Stimulated activated naive B cell treated with anti-CD40 and anti-IgM and Interleukin-4, amounts not matched to agents 10 μg/mL and 1 μg/mL and 100 μg/mL, for 72 hours (primary cell): Measurements from ENCODE around the gene FADD.
A peak's percentile ranks its signal among the peaks of the same experiment; 100 is the strongest.

Experiments
- ATAC-seq, 2 donors: fragments of 150-1000 bp; cut with Tn5 transposase; replicated peaks; 2 replicates each; pipeline ENCODE4 v1.10.0; 2021; ENCODE audit warnings: moderate library complexity in 1 of 2
- DNase-seq: peaks from one replicate; pipeline ENCODE4 v3.0.0; 2021
- H3K27ac Mint-ChIP-seq: one replicate; pipeline ENCODE4 v1.8.0; 2022; ENCODE audit warnings: mild to moderate bottlenecking, mixed read lengths
- H3K27me3 Mint-ChIP-seq, 2 donors: one replicate each; pipeline ENCODE4 v1.8.0; 2022; ENCODE audit warnings: mixed read lengths in 2 of 2
- H3K36me3 Mint-ChIP-seq, 2 donors: one replicate each; pipeline ENCODE4 v1.8.0; 2022; ENCODE audit warnings: mixed read lengths in 2 of 2, mild to moderate bottlenecking in 1 of 2
- H3K4me1 Mint-ChIP-seq, 2 donors: one replicate each; pipeline ENCODE4 v1.8.0; 2022; ENCODE audit warnings: mixed read lengths in 2 of 2, mild to moderate bottlenecking in 1 of 2
- H3K4me3 Mint-ChIP-seq, 2 donors: one replicate each; pipeline ENCODE4 v1.8.0; 2022; ENCODE audit warnings: mild to moderate bottlenecking in 2 of 2, mixed read lengths in 2 of 2, moderate library complexity in 1 of 2
- H3K9me3 Mint-ChIP-seq, 2 donors: one replicate each; pipeline ENCODE4 v1.8.0; 2022; ENCODE audit warnings: mixed read lengths in 2 of 2, mild to moderate bottlenecking in 1 of 2

The FADD gene

GRCh38 chr11:70202920-70203750 lies at the start of gene FADD:
Gene FADD, plus strand, starts transcription at chr11:70203296. Its CDS starts 164 bp downstream, at chr11:70203460.
- Mint-ChIP-seq H3K9me3 (no peaks in the 10 kb centered on the region), H3K27me3 (peaks cover 0 to 6% of the 10 kb centered on the region in 2 donors), H3K36me3 (peaks cover 12 to 34% of the 10 kb centered on the region in 2 donors), H3K4me1 (peaks cover 21 to 50% of the 10 kb centered on the region in 2 donors), H3K27ac (peak within 1 kb of the TSS; percentile 96), H3K4me3 (peak within 1 kb of the TSS; percentile 92)
- DNase-seq (peak; percentile 90), ATAC-seq (peak; percentile 77 to 85)

- ATAC-seq (no peak), DNase-seq (no peak)
- H3K27ac Mint-ChIP-seq: no peak overlapping the region
- H3K9me3 Mint-ChIP-seq: no peaks in the 10 kb centered on the region
- H3K4me1 Mint-ChIP-seq: no peaks in the 10 kb centered on the region
- H3K27me3 Mint-ChIP-seq: peaks cover 6 to 9% of the 10 kb centered on the region in 2 donors
- no peak overlapping the region for H3K4me3 Mint-ChIP-seq
- no peaks in the 10 kb centered on the region for H3K36me3 Mint-ChIP-seq
Measured at GRCh38 chr11:70155386-70155785, 47.7 kb upstream of the FADD start.

- Mint-ChIP-seq H3K9me3 (no peaks in the 10 kb centered on the region), H3K27ac (no peak overlapping the region)
- ATAC-seq: no peak
Measured at GRCh38 chr11:70156291-70157037, 46.6 kb upstream of the FADD start.

GRCh38 chr11:70158201-70158600 lies 44.9 kb upstream of the FADD start:
- Mint-ChIP-seq H3K36me3 (no peaks in the 10 kb centered on the region), H3K4me3 (no peak overlapping the region), H3K9me3 (no peaks in the 10 kb centered on the region), H3K4me1 (no peaks in the 10 kb centered on the region), H3K27me3 (peaks cover 0 to 5% of the 10 kb centered on the region in 2 donors), H3K27ac (no peak overlapping the region)
- DNase-seq: no peak
- ATAC-seq: peak; percentile 22 to 25

More at GRCh38 chr11:70156291-70157037, 46.6 kb upstream of the FADD start:
- no peak for DNase-seq
- H3K4me1 Mint-ChIP-seq: no peaks in the 10 kb centered on the region
- no peak overlapping the region for H3K4me3 Mint-ChIP-seq
- H3K36me3 Mint-ChIP-seq: no peaks in the 10 kb centered on the region
- H3K27me3 Mint-ChIP-seq: peaks cover under 1 to 9% of the 10 kb centered on the region in 2 donors

GRCh38 chr11:70158757-70159389 lies 44.2 kb upstream of the FADD start:
- no peak overlapping the region for H3K27ac Mint-ChIP-seq
- DNase-seq (no peak), ATAC-seq (no peak)
- H3K27me3 Mint-ChIP-seq: peaks cover 0 to 5% of the 10 kb centered on the region in 2 donors
- no peak overlapping the region for H3K4me3 Mint-ChIP-seq
- H3K9me3 Mint-ChIP-seq: no peaks in the 10 kb centered on the region
- no peaks in the 10 kb centered on the region for H3K4me1 Mint-ChIP-seq
- no peaks in the 10 kb centered on the region for H3K36me3 Mint-ChIP-seq

GRCh38 chr11:70159627-70160570 lies 43.2 kb upstream of the FADD start:
- DNase-seq: no peak
- peaks cover 0 to 5% of the 10 kb centered on the region in 2 donors for H3K27me3 Mint-ChIP-seq
- H3K27ac Mint-ChIP-seq: no peak overlapping the region
- H3K36me3 Mint-ChIP-seq: no peaks in the 10 kb centered on the region
- ATAC-seq: no peak
- H3K4me3 Mint-ChIP-seq: no peak overlapping the region
- H3K9me3 Mint-ChIP-seq: no peaks in the 10 kb centered on the region
- no peaks in the 10 kb centered on the region for H3K4me1 Mint-ChIP-seq

GRCh38 chr11:70161043-70161625 lies 42.0 kb upstream of the FADD start:
- Mint-ChIP-seq H3K9me3 (no peaks in the 10 kb centered on the region), H3K36me3 (no peaks in the 10 kb centered on the region), H3K27me3 (peaks cover 0 to 5% of the 10 kb centered on the region in 2 donors), H3K27ac (no peak overlapping the region), H3K4me3 (no peak overlapping the region), H3K4me1 (no peaks in the 10 kb centered on the region)
- ATAC-seq: no peak
- no peak for DNase-seq

GRCh38 chr11:70164705-70165104 lies 38.4 kb upstream of the FADD start:
- peaks cover 0 to 2% of the 10 kb centered on the region in 2 donors for H3K9me3 Mint-ChIP-seq
- H3K27ac Mint-ChIP-seq: no peak overlapping the region
- H3K4me1 Mint-ChIP-seq: no peaks in the 10 kb centered on the region
- H3K4me3 Mint-ChIP-seq: no peak overlapping the region
- peaks cover 22 to 30% of the 10 kb centered on the region in 2 donors for H3K27me3 Mint-ChIP-seq
- no peak for DNase-seq
- no peaks in the 10 kb centered on the region for H3K36me3 Mint-ChIP-seq
- no peak for ATAC-seq

GRCh38 chr11:70167120-70167519 lies 36.0 kb upstream of the FADD start:
- Mint-ChIP-seq H3K36me3 (no peaks in the 10 kb centered on the region), H3K27ac (no peak overlapping the region), H3K27me3 (peaks cover 27 to 40% of the 10 kb centered on the region in 2 donors), H3K4me1 (no peaks in the 10 kb centered on the region), H3K4me3 (no peak overlapping the region), H3K9me3 (peaks cover 0 to 2% of the 10 kb centered on the region in 2 donors)
- DNase-seq (no peak), ATAC-seq (no peak)

- H3K4me1 Mint-ChIP-seq: no peaks in the 10 kb centered on the region
- no peak for DNase-seq
- ATAC-seq: no peak
- H3K9me3 Mint-ChIP-seq: peaks cover 0 to 2% of the 10 kb centered on the region in 2 donors
- H3K36me3 Mint-ChIP-seq: no peaks in the 10 kb centered on the region
- peaks cover 27 to 40% of the 10 kb centered on the region in 2 donors for H3K27me3 Mint-ChIP-seq
- H3K4me3 Mint-ChIP-seq: no peak overlapping the region
- H3K27ac Mint-ChIP-seq: no peak overlapping the region
Measured at GRCh38 chr11:70167723-70168404, 35.2 kb upstream of the FADD start.

- peaks cover 27 to 40% of the 10 kb centered on the region in 2 donors for H3K27me3 Mint-ChIP-seq
- H3K36me3 Mint-ChIP-seq: no peaks in the 10 kb centered on the region
- DNase-seq: no peak
- H3K27ac Mint-ChIP-seq: no peak overlapping the region
- no peak overlapping the region for H3K4me3 Mint-ChIP-seq
- ATAC-seq: no peak
- H3K4me1 Mint-ChIP-seq: no peaks in the 10 kb centered on the region
- H3K9me3 Mint-ChIP-seq: peaks cover 0 to 2% of the 10 kb centered on the region in 2 donors
Measured at GRCh38 chr11:70168405-70168754, 34.7 kb upstream of the FADD start.

- Mint-ChIP-seq H3K9me3 (peaks cover 0 to 2% of the 10 kb centered on the region in 2 donors), H3K4me1 (no peaks in the 10 kb centered on the region), H3K27ac (no peak overlapping the region), H3K27me3 (peaks cover 27 to 40% of the 10 kb centered on the region in 2 donors), H3K4me3 (no peak overlapping the region), H3K36me3 (no peaks in the 10 kb centered on the region)
- ATAC-seq: no peak
- DNase-seq: no peak
Measured at GRCh38 chr11:70169127-70169526, 34.0 kb upstream of the FADD start.

GRCh38 chr11:70169632-70170031 lies 33.5 kb upstream of the FADD start:
- no peak overlapping the region for H3K27ac Mint-ChIP-seq
- no peak overlapping the region for H3K4me3 Mint-ChIP-seq
- no peaks in the 10 kb centered on the region for H3K36me3 Mint-ChIP-seq
- H3K27me3 Mint-ChIP-seq: peaks cover 27 to 40% of the 10 kb centered on the region in 2 donors
- DNase-seq (no peak), ATAC-seq (no peak)
- H3K4me1 Mint-ChIP-seq: no peaks in the 10 kb centered on the region
- peaks cover 0 to 2% of the 10 kb centered on the region in 2 donors for H3K9me3 Mint-ChIP-seq
